ENCODE results near the gene SLC8A2. TPM values are rescaled to one million over a fixed set of nuclear protein-coding genes. Genes with fewer than 3 reads are reported as not detected.

The SLC8A2 gene
- total and polyA plus RNA-seq, 2 of the 8 experiments (the other 6 are each of a cell fraction or from before 2014, with no cell fraction given), result 7.3 to 12.4 TPM

DNA sequence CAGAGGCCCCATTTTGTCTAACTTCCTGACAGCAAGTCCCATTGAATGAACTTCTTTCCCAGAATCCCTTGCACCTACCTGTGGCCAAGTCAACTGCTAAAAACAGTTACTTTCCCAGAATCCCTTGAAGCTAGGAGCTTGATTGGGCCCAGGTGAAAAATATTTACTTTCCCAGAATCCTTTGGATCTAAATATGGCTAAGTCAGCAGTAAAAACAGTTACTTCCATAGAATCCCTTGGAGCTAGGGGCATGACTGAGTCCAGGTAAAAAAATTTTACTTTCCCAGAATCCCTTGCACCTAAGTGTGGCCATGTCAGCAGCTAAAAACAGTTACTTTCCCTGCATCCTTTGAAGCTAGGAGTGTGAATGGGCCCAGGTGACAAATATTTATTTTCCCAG lies 39.2 kb downstream of the SLC8A2 start:
- Histone ChIP-seq H3K14ac (ENCODE audit: insufficient read length) (no peak overlapping the region), H3K79me1 (ENCODE audit: low read depth, low read length) (no peaks in the 10 kb centered on the region), H3K4me2 (ENCODE audit: insufficient read depth in 1 of 2, low read depth in 2 of 2, low read length in 2 of 2) (no peak overlapping the region), H3K9me3 (ENCODE audit: insufficient read depth in 2 of 2, low read depth in 1 of 2, low read length in 1 of 2) (no peaks in the 10 kb centered on the region), H3K56ac (replicated peaks; ENCODE audit: insufficient read length, low read depth, low read length) (no peak overlapping the region), H2BK15ac (ENCODE audit: low read length) (no peak overlapping the region), H3K23ac (ENCODE audit: insufficient read length) (no peak overlapping the region), H4K8ac (ENCODE audit: extremely low read depth, insufficient read depth, low read length) (no peak overlapping the region), H4K20me1 (replicated peaks in 1 of 2; ENCODE audit: control insufficient read depth in 1 of 2, insufficient read depth in 2 of 2, low read length in 2 of 2) (no peaks in the 10 kb centered on the region), H2BK20ac (ENCODE audit: low read length) (no peak overlapping the region), H3K79me2 (ENCODE audit: control insufficient read depth in 1 of 2, insufficient read depth in 2 of 2, low read length in 2 of 2) (no peaks in the 10 kb centered on the region), H3K9ac (replicated peaks in 1 of 4; ENCODE audit: extremely low read depth in 1 of 4, low read depth in 3 of 4, low read length in 3 of 4) (no peak overlapping the region), H2AFZ (ENCODE audit: low read length) (no peak overlapping the region), H3K4ac (replicated peaks; ENCODE audit: insufficient read length, low read depth, low read length) (no peak overlapping the region), H3K27me3 (replicated peaks in 1 of 4; ENCODE audit: control insufficient read depth in 3 of 4, extremely low read depth in 1 of 4, insufficient read depth in 3 of 4, low read length in 3 of 4) (peaks cover 0 to 25% (median 18%) of the 10 kb centered on the region in 4 experiments; a peak in 6 of 7 replicates), H2AK5ac (ENCODE audit: low read depth, low read length) (no peak overlapping the region), H3K27ac (ENCODE audit: low read depth, low read length) (no peak overlapping the region), H3K36me3 (ENCODE audit: control insufficient read depth in 2 of 4, insufficient read depth in 4 of 4, low read length in 3 of 4) (no peaks in the 10 kb centered on the region), H3K18ac (ENCODE audit: extremely low read depth, low read length) (no peak overlapping the region), H2BK120ac (replicated peaks; ENCODE audit: low read depth, low read length) (no peak overlapping the region), H3K23me2 (ENCODE audit: low read depth, low read length) (peaks cover 23% of the 10 kb centered on the region), H2BK12ac (ENCODE audit: low read depth, low read length) (no peak overlapping the region), H3K4me3 (ENCODE audit: extremely low read depth in 1 of 4, insufficient read depth in 2 of 4, low read depth in 3 of 4, low read length in 4 of 4) (no peak overlapping the region), H2BK5ac (ENCODE audit: low read depth, low read length) (no peak overlapping the region), H3K4me1 (replicated peaks in 1 of 4; ENCODE audit: control insufficient read depth in 3 of 4, insufficient read depth in 4 of 4, low read length in 3 of 4) (peaks cover 0 to 23% (median 14%) of the 10 kb centered on the region in 4 experiments; a peak in 5 of 7 replicates), H4K91ac (replicated peaks; ENCODE audit: insufficient read length, low read length) (no peak overlapping the region), H4K5ac (ENCODE audit: insufficient read length, low read depth, low read length) (no peak overlapping the region)
- ChIA-PET CTCF (ENCODE audit: partially characterized antibody) (interaction anchor here (0.5 to 24.5 kb wide), 14 partner anchors 9 to 312 kb away, joined by 3 to 436 read pairs (median 6); partner anchors contain the start of genes EHD2, KPTN and SLC8A2), POLR2A (ENCODE audit: partially characterized antibody) (interaction anchor here (0.8 to 1.9 kb wide), 5 partner anchors 16 to 266 kb away, joined by 3 to 6 read pairs (median 5); partner anchors contain the start of gene KPTN)
- TF ChIP-seq GABPA (IDR thresholded peaks at IDR 0.05; ENCODE audit: borderline replicate concordance, insufficient read depth, low read length), result no peak
- no peak for TF ChIP-seq EZH2 (IDR thresholded peaks at IDR 0.05; ENCODE audit: low read depth, low read length, severe bottlenecking)
- TF ChIP-seq SP2 (IDR thresholded peaks at IDR 0.05; ENCODE audit: low read length), result no peak
- no peak for TF ChIP-seq KDM5A (IDR thresholded peaks at IDR 0.05; ENCODE audit: low read length)
- TF ChIP-seq BRCA1 (IDR thresholded peaks at IDR 0.05; ENCODE audit: low read depth, low read length), result no peak
- no peak for TF ChIP-seq MAFK (IDR thresholded peaks at IDR 0.05; ENCODE audit: low read depth, low read length)
- no peak for TF ChIP-seq CTBP2 (IDR thresholded peaks at IDR 0.05; ENCODE audit: borderline replicate concordance, insufficient read depth, insufficient read length, low read length)
- TF ChIP-seq TBP (IDR thresholded peaks at IDR 0.05; ENCODE audit: low read depth, low read length), result no peak
- TF ChIP-seq, protein P1, sequence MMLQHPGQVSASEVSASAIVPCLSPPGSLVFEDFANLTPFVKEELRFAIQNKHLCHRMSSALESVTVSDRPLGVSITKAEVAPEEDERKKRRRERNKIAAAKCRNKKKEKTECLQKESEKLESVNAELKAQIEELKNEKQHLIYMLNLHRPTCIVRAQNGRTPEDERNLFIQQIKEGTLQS (IDR thresholded peaks at IDR 0.05; ENCODE audit: insufficient read depth, low read depth, low read length), result no peak
- no peak for TF ChIP-seq ASH2L (IDR thresholded peaks at IDR 0.05; ENCODE audit: low read length)
- no peak for TF ChIP-seq POLR2AphosphoS5 (IDR thresholded peaks at IDR 0.05; ENCODE audit: low read depth, low read length)
- TF ChIP-seq, protein P2, sequence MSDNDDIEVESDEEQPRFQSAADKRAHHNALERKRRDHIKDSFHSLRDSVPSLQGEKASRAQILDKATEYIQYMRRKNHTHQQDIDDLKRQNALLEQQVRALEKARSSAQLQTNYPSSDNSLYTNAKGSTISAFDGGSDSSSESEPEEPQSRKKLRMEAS (IDR thresholded peaks at IDR 0.05), result no peak
- TF ChIP-seq, protein P3, sequence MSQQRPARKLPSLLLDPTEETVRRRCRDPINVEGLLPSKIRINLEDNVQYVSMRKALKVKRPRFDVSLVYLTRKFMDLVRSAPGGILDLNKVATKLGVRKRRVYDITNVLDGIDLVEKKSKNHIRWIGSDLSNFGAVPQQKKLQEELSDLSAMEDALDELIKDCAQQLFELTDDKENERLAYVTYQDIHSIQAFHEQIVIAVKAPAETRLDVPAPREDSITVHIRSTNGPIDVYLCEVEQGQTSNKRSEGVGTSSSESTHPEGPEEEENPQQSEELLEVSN (IDR thresholded peaks at IDR 0.05), result no peak
- TF ChIP-seq PHF8 (conservative IDR thresholded peaks at IDR 0.05; ENCODE audit: low read depth, low read length), result no peak
- FAIRE-seq (no peak), DNase-seq (ENCODE audit: low read depth in 1 of 2, low spot score in 2 of 2) (no peak)
